HUES64 (cell line): ENCODE measurements around the gene SV2C.

Experiments used
- H3K27ac ChIP-seq: 2 replicates; pipeline ENCODE4 v1.7.0; 2013; ENCODE audit warnings: low read depth, low read length, inconsistent platforms
- H3K27me3 ChIP-seq: 2 replicates; pipeline ENCODE4 v1.6.1; 2013; ENCODE audit warnings: mild to moderate bottlenecking, low read length; ENCODE audit not compliant: insufficient read depth
- H3K36me3 ChIP-seq: 2 replicates; pipeline ENCODE4 v1.6.1; 2013; ENCODE audit warnings: mild to moderate bottlenecking, low read length; ENCODE audit not compliant: insufficient read depth
- H3K4me1 ChIP-seq: 2 replicates; pipeline ENCODE4 v1.6.1; 2013; ENCODE audit warnings: mild to moderate bottlenecking, low read length, moderate library complexity; ENCODE audit not compliant: insufficient read depth
- H3K4me3 ChIP-seq: 2 replicates; pipeline ENCODE4 v1.5.1; 2013; ENCODE audit warnings: mild to moderate bottlenecking, low read length, moderate library complexity
- H3K9ac ChIP-seq: 2 replicates; pipeline ENCODE4 v1.6.1; 2013; ENCODE audit warnings: mild to moderate bottlenecking, low read depth, low read length
- H3K9me3 ChIP-seq: 2 replicates; pipeline ENCODE4 v1.6.1; 2013; ENCODE audit warnings: low read depth, low read length; ENCODE audit not compliant: insufficient read depth
- WGBS: fragments of 150-250, 120-280 bp; methylation state at CpG from one replicate; pipeline ENCODE4 v1.1.7; 2013; ENCODE audit warnings: missing lambda C conversion rate; 5-methylcytosine and 5-hydroxymethylcytosine counted together

Gene SV2C

DNA sequence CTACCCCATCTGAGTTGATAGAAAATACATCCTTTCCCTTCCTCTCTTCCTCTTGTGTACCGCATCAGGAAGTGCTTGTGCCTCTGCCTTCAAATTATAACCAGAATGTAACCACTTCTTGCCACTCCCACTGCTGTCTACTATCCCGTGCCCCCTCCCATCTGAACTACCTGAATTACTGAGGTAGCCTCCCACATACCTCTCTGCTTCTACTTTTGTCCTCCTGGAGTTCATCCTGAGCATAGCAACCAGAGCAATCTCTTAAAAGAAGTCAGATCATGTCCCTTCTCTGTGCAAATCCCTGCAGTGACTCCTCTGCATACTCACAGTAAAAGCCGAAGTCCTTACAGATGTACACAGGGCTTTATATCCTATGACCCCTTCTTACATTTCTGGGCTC lies 23.0 kb downstream of the SV2C start:
- Histone ChIP-seq H3K36me3 (no peaks in the 10 kb centered on the region), H3K27me3 (no peaks in the 10 kb centered on the region), H3K4me3 (no peak overlapping the region), H3K9ac (no peak overlapping the region), H3K27ac (no peak overlapping the region), H3K9me3 (no peaks in the 10 kb centered on the region), H3K4me1 (no peaks in the 10 kb centered on the region)
- 76% methylated on average over 3 of the region's 3 CpGs for WGBS

DNA sequence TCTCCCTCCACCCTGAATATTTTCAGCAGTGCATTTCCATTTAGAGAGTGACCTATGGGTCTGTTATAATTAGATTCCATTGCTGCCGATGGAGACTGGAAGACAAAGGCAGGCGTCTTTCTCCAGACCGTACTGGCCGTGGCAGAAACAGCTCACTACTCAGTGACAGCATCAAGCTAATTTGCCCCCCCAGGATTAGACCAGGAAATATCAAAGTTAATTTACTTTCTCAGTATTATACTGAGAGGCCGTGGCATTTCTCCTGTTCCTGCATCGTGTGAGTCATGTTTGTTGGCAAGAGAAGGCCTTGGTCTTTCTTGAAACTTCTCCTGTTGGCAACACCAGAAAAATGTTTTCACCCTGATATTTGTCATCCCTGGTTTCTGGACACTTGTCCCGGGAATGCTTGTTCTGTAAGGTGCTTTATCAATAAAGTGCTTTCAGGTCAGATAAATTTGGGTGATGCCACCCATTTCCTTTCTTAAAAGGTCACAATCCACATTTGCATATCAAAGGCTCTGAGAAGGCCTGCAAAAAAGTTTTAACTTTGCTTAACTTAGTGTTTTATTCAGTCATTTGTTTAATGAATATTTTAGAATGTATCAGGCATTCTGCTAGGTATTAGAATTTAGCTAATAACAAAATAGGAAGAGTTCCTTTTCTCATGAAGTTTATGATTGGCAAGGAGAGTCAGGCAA lies 28.4 kb downstream of the SV2C start:
- Histone ChIP-seq H3K9me3 (no peaks in the 10 kb centered on the region), H3K4me1 (peaks cover 21% of the 10 kb centered on the region), H3K9ac (no peak overlapping the region), H3K27me3 (no peaks in the 10 kb centered on the region), H3K36me3 (no peaks in the 10 kb centered on the region), H3K27ac (no peak overlapping the region), H3K4me3 (no peak overlapping the region)
- 81% methylated on average over 7 of the region's 7 CpGs for WGBS

DNA sequence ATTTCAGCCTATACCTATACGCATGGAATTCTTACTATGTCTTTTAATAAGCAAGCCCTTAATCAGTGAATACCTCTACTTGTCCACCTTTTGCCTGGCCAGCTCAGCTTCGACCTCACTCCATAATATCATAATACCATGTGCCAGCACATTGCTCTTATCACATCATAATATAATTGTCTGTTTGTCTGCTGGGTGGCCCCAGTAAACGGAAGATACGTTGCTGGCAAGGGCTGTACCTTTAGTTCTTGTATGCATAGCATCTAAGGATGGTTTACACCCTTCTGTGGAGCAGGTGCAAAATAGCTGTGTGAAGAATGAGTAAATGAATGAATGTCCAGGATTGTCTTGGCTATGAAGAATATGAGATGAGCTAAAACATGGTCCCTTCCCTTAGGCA lies 29.9 kb downstream of the SV2C start:
- 95% methylated on average over 4 of the region's 4 CpGs for WGBS
- no peaks in the 10 kb centered on the region for H3K9me3 ChIP-seq
- peaks cover 21% of the 10 kb centered on the region for H3K4me1 ChIP-seq
- H3K4me3 ChIP-seq: no peak overlapping the region
- H3K27me3 ChIP-seq: no peaks in the 10 kb centered on the region
- no peaks in the 10 kb centered on the region for H3K36me3 ChIP-seq
- no peak overlapping the region for H3K27ac ChIP-seq
- no peak overlapping the region for H3K9ac ChIP-seq

GRCh38 chr5:76114179-76114851 lies 31.1 kb downstream of the SV2C start:
- peaks cover 21% of the 10 kb centered on the region for H3K4me1 ChIP-seq
- H3K4me3 ChIP-seq: no peak overlapping the region
- no peaks in the 10 kb centered on the region for H3K27me3 ChIP-seq
- H3K9ac ChIP-seq: no peak overlapping the region
- no peaks in the 10 kb centered on the region for H3K36me3 ChIP-seq
- WGBS: 85% methylated on average over 3 of the region's 5 CpGs
- H3K27ac ChIP-seq: 0 out of 2 replicates have a peak overlapping the region, but pooled peaks have one; percentile 31
- no peaks in the 10 kb centered on the region for H3K9me3 ChIP-seq

DNA sequence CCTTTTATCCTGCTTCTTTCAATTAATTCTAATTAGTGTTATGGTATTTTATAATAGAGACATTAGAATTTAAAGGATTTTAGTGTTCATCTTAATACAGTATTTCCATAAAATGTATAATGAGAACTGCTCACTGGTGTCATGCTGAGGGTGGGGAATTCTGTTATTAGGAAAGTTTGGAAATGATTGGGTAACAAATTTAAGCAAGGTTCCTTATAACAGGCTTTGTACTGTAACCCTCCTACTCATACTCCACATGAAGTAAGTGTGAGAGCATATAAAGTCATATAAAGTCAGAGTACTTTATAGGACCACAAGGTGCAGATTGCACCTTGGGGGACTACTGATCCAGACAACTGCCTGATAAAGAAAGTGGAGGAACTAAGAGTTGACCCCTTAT lies 42.2 kb downstream of the SV2C start:
- no peaks in the 10 kb centered on the region for H3K9me3 ChIP-seq
- no peak overlapping the region for H3K9ac ChIP-seq
- no peaks in the 10 kb centered on the region for H3K36me3 ChIP-seq
- no peak overlapping the region for H3K4me3 ChIP-seq
- H3K27me3 ChIP-seq: no peaks in the 10 kb centered on the region
- H3K4me1 ChIP-seq: no peaks in the 10 kb centered on the region
- H3K27ac ChIP-seq: no peak overlapping the region

DNA sequence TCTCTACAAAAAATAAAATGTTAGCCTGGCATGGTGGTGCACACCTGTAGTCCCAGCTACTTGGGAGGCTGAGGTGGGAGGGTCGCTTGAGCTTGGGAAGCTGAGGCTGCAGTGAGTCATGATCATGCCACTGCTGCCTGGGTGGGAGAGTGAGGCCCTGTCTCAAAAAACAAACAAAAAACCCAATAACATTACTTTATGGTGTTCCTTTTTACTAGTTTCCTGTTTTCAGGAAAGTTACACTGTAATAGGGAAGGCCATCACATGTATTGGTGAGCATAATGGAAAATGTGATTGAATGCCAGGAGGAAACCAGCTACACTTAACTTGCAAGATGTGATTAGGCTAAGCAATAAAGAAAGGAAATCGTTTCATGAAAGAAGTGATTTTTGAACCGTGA lies 42.7 kb downstream of the SV2C start:
- no peak overlapping the region for H3K27ac ChIP-seq
- no peak overlapping the region for H3K9ac ChIP-seq
- no peaks in the 10 kb centered on the region for H3K36me3 ChIP-seq
- no peaks in the 10 kb centered on the region for H3K9me3 ChIP-seq
- H3K4me1 ChIP-seq: no peaks in the 10 kb centered on the region
- no peaks in the 10 kb centered on the region for H3K27me3 ChIP-seq
- WGBS: 93% methylated on average over 3 of the region's 3 CpGs
- H3K4me3 ChIP-seq: no peak overlapping the region

- Histone ChIP-seq H3K27ac (no peak overlapping the region), H3K36me3 (no peaks in the 10 kb centered on the region), H3K4me1 (no peaks in the 10 kb centered on the region), H3K9me3 (no peaks in the 10 kb centered on the region), H3K27me3 (no peaks in the 10 kb centered on the region), H3K9ac (no peak overlapping the region), H3K4me3 (no peak overlapping the region)
- WGBS: 80% methylated on average over 1 of the region's 1 CpG
Observed at GRCh38 chr5:76134003-76134402, 50.8 kb downstream of the SV2C start.

DNA sequence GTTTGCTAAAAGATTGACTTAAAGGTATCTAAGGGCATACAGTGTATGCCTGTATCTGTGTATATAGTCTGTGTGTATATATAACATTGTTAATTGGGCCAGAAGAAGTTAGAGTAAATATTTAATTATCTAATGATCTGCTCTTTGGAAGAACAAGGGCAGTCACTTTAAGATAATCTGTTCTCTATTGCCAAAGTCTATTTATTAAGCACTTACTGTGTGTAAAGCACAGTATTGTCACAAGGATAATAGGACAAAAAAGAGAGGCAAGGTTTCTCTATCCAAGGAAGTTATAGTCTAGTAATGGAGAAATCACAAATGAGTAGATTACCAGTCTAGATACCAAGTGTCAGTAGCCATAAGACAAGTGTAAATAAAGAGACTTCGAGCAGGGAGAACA lies 51.5 kb downstream of the SV2C start:
- Histone ChIP-seq H3K4me3 (no peak overlapping the region), H3K36me3 (no peaks in the 10 kb centered on the region), H3K27ac (no peak overlapping the region), H3K4me1 (no peaks in the 10 kb centered on the region), H3K9me3 (no peaks in the 10 kb centered on the region), H3K9ac (no peak overlapping the region), H3K27me3 (no peaks in the 10 kb centered on the region)
- 89% methylated on average over 1 of the region's 1 CpG for WGBS

DNA sequence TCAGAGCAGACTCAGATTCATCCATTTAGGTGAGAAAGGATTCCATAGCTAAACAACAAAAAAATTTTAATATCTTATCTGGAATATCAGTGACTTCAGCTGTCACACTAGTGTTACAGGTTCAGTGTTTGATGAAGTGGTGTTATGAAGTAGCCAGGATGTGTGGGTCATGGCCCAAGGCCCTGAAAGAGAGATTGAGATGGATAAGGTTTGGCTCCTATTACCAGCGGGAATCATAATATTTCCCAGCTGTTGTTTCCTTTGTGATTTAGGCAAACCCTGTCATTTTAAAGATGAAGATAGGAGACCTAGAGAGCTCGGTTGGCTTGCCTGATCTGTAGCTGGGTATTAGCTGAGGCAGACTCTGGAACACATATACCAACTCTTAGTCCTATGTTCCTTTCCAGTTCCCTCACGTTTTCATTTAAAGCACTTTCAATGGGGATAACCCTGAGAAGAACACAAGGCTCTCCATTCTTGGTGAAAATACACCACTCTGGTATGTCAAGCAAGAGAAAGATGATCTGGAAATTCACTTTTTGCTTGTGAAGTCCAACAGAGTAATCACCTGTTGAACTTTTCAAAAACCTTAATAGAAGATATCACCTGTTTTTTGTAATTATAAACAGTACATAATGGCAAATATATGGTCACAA lies 54.8 kb downstream of the SV2C start:
- Histone ChIP-seq H3K4me1 (no peaks in the 10 kb centered on the region), H3K27me3 (no peaks in the 10 kb centered on the region)
- 95% methylated on average over 3 of the region's 3 CpGs for WGBS

GRCh38 chr5:76143884-76144283 lies 60.7 kb downstream of the SV2C start:
- no peaks in the 10 kb centered on the region for H3K36me3 ChIP-seq
- no peak overlapping the region for H3K4me3 ChIP-seq

More for the DNA sequence above, 54.8 kb downstream of the SV2C start:
- no peak overlapping the region for H3K9ac ChIP-seq
- no peak overlapping the region for H3K4me3 ChIP-seq
- H3K27ac ChIP-seq: no peak overlapping the region
- H3K9me3 ChIP-seq: no peaks in the 10 kb centered on the region
- H3K36me3 ChIP-seq: no peaks in the 10 kb centered on the region

DNA sequence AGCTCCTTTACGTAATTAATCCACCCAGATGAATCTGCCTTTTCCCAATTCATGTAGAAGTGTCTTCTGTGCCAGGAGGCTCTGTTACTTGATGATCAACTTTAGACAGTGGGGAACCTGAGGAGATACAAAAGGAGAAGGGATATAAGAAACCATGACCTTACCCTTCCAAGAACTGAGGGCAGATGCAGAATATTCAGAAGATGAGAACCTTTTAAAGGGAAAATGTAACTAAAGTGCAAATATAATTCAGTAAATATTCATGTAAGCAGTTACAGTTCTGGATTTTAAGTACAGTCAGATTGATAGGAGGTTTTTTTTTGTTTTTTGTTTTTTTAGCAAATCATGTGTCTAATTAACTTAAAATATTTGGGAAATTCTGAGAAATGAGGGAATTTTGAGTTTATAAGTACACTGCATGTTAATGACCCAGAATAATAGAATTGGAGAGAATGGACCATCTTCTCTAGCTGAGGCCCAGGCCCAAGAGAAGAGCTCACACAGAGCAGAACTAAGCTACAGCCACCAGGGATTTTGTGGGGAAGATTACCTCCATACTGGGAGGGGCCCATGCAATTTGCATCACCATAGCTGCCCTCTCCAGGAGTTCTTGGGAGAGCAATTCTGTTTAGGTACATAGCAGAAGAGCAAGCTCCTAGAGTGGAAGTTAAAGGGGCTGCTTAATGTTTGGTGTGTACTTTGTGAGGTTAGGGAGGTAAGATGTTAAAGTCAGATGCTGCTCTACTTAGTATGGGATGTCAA lies 61.5 kb downstream of the SV2C start:
- no peaks in the 10 kb centered on the region for H3K36me3 ChIP-seq
- H3K27me3 ChIP-seq: no peaks in the 10 kb centered on the region
- no CpG with 5 or more reads among the region's 1 CpG for WGBS
- peaks cover 16% of the 10 kb centered on the region; the same call in 1 of the 2 replicates for H3K4me1 ChIP-seq
- no peaks in the 10 kb centered on the region for H3K9me3 ChIP-seq
- no peak overlapping the region for H3K4me3 ChIP-seq
- H3K9ac ChIP-seq: no peak overlapping the region
- H3K27ac ChIP-seq: no peak overlapping the region

More at GRCh38 chr5:76143884-76144283, 60.7 kb downstream of the SV2C start:
- Histone ChIP-seq H3K9ac (no peak overlapping the region), H3K27me3 (no peaks in the 10 kb centered on the region), H3K4me1 (peaks cover 16% of the 10 kb centered on the region; the same call in 1 of the 2 replicates), H3K27ac (no peak overlapping the region), H3K9me3 (no peaks in the 10 kb centered on the region)
- WGBS: 90% methylated on average over 2 of the region's 3 CpGs
